NT2/D1 (cell line): ENCODE measurements around the gene CCDC154.

Experiments used
- DNase-seq: peaks from one replicate; pipeline ENCODE4 v3.0.0-alpha.2; 2011; ENCODE audit warnings: low read depth, low spot score
- H3K27me3 ChIP-seq: 2 replicates; pipeline ENCODE4 v1.6.0; 2011; ENCODE audit warnings: mild to moderate bottlenecking; ENCODE audit not compliant: insufficient read length, insufficient read depth
- H3K36me3 ChIP-seq: 2 replicates; pipeline ENCODE4 v1.6.1; 2011; ENCODE audit warnings: mild to moderate bottlenecking, low read length, mixed read lengths; ENCODE audit not compliant: insufficient read depth, insufficient read length
- H3K4me1 ChIP-seq: 2 replicates; pipeline ENCODE4 v1.5.1; 2011; ENCODE audit not compliant: insufficient read depth, insufficient read length
- H3K4me3 ChIP-seq: 2 replicates; pipeline ENCODE4 v1.5.1; 2011; ENCODE audit warnings: low read depth; ENCODE audit not compliant: insufficient read length
- H3K9ac ChIP-seq: 2 replicates; pipeline ENCODE4 v1.6.0; 2011; ENCODE audit warnings: low read depth; ENCODE audit not compliant: insufficient read length
- H3K9me3 ChIP-seq: 2 replicates; pipeline ENCODE4 v1.5.1; 2011; ENCODE audit warnings: mild to moderate bottlenecking, low read length; ENCODE audit not compliant: insufficient read depth
- SUZ12 ChIP-seq: IDR thresholded peaks from 2 replicates; pipeline ENCODE4 v1.6.1; 2011; ENCODE audit not compliant: insufficient read length, insufficient read depth; ENCODE audit errors: extremely low read depth
- YY1 ChIP-seq: IDR thresholded peaks from 2 replicates; pipeline ENCODE4 v1.6.1; 2011; ENCODE audit not compliant: insufficient read length, insufficient read depth
- ZNF274 ChIP-seq: IDR thresholded peaks from 2 replicates; pipeline ENCODE4 v1.6.1; 2011; ENCODE audit warnings: mild to moderate bottlenecking, low read depth, low read length

Gene CCDC154

GRCh38 chr16:1427473-1428461 lies 16.6 kb downstream of the CCDC154 start:
- H3K4me1 ChIP-seq: peaks cover 23% of the 10 kb centered on the region
- no peak for DNase-seq
- TF ChIP-seq YY1 (no peak), ZNF274 (no peak), SUZ12 (no peak)

GRCh38 chr16:1426734-1427471 lies 17.5 kb downstream of the CCDC154 start:
- no peak for TF ChIP-seq ZNF274
- no peak for TF ChIP-seq SUZ12
- TF ChIP-seq YY1: no peak
- Histone ChIP-seq H3K9ac (peak overlapping the region; percentile 74), H3K36me3 (no peaks in the 10 kb centered on the region), H3K27me3 (no peaks in the 10 kb centered on the region), H3K9me3 (peaks cover 6% of the 10 kb centered on the region; the same call in 1 of the 2 replicates), H3K4me1 (peaks cover 23% of the 10 kb centered on the region), H3K4me3 (no peak overlapping the region)
- no peak for DNase-seq

More at GRCh38 chr16:1427473-1428461, 16.6 kb downstream of the CCDC154 start:
- Histone ChIP-seq H3K9me3 (no peaks in the 10 kb centered on the region), H3K36me3 (no peaks in the 10 kb centered on the region), H3K4me3 (no peak overlapping the region), H3K9ac (peak overlapping the region; percentile 74), H3K27me3 (no peaks in the 10 kb centered on the region)

GRCh38 chr16:1425616-1426370 lies 18.6 kb downstream of the CCDC154 start:
- DNase-seq: no peak
- Histone ChIP-seq H3K36me3 (no peaks in the 10 kb centered on the region), H3K27me3 (no peaks in the 10 kb centered on the region), H3K4me1 (peaks cover 23% of the 10 kb centered on the region), H3K9me3 (peaks cover 6% of the 10 kb centered on the region; the same call in 1 of the 2 replicates), H3K4me3 (no peak overlapping the region), H3K9ac (no peak overlapping the region)
- TF ChIP-seq SUZ12 (no peak), YY1 (no peak), ZNF274 (no peak)

GRCh38 chr16:1424028-1424427 lies 20.3 kb downstream of the CCDC154 start:
- DNase-seq: no peak
- H3K9me3 ChIP-seq: peaks cover 6% of the 10 kb centered on the region; the same call in 1 of the 2 replicates
- peaks cover 7% of the 10 kb centered on the region for H3K36me3 ChIP-seq
- H3K4me3 ChIP-seq: no peak overlapping the region
- peaks cover 21% of the 10 kb centered on the region for H3K4me1 ChIP-seq
- no peak for TF ChIP-seq SUZ12
- TF ChIP-seq ZNF274: no peak
- no peak for TF ChIP-seq YY1
- no peak overlapping the region for H3K9ac ChIP-seq
- H3K27me3 ChIP-seq: no peaks in the 10 kb centered on the region

- H3K36me3 ChIP-seq: peaks cover 19% of the 10 kb centered on the region
- peaks cover 6% of the 10 kb centered on the region; the same call in 1 of the 2 replicates for H3K9me3 ChIP-seq
- H3K9ac ChIP-seq: no peak overlapping the region
- no peak overlapping the region for H3K4me3 ChIP-seq
- H3K4me1 ChIP-seq: peaks cover 6% of the 10 kb centered on the region
- no peak for TF ChIP-seq YY1
- no peak for TF ChIP-seq ZNF274
- no peak for TF ChIP-seq SUZ12
- DNase-seq: no peak
- no peaks in the 10 kb centered on the region for H3K27me3 ChIP-seq
Measured at GRCh38 chr16:1422076-1422475, 22.3 kb downstream of the CCDC154 start.

GRCh38 chr16:1420111-1420539 lies 24.2 kb downstream of the CCDC154 start:
- no peak for DNase-seq
- H3K9ac ChIP-seq: peak overlapping the region; percentile 96
- peaks cover 25% of the 10 kb centered on the region for H3K36me3 ChIP-seq
- no peaks in the 10 kb centered on the region for H3K4me1 ChIP-seq
- H3K4me3 ChIP-seq: peak overlapping the region; percentile 92
- H3K27me3 ChIP-seq: no peaks in the 10 kb centered on the region
- H3K9me3 ChIP-seq: peaks cover 6% of the 10 kb centered on the region; the same call in 1 of the 2 replicates
- TF ChIP-seq YY1: no peak
- no peak for TF ChIP-seq ZNF274
- TF ChIP-seq SUZ12: no peak
